HEK293 (cell line): ENCODE results near the gene CAMKK1.

Experiments
- CTCF ChIA-PET: fragments of 350-600 bp; formaldehyde crosslinking; extraction: SDS; loops from one replicate; lab custom pipeline; 2021; ENCODE audit warnings: antibody characterized with exemption; lab: Yijun Ruan, JAX
- POLR2A ChIA-PET: fragments of 300-600 bp; formaldehyde crosslinking; extraction: SDS; loops from one replicate; lab custom pipeline; 2020; ENCODE audit warnings: antibody characterized with exemption, inconsistent platforms; lab: Yijun Ruan, JAX
- H3K27ac ChIP-seq: fragments of 200-500 bp; sonication (Bioruptor generic); 2 replicates; pipeline ENCODE4 v1.5.1; 2014; ENCODE audit warnings: low read depth, low read length, control low read depth, inconsistent platforms; ENCODE audit errors: extremely low read depth
- H3K36me3 ChIP-seq, 2 experiments: fragments of 200-500 bp in 1 of 2; sonication (Bioruptor generic) in 1 of 2; 1 replicate in 1 of 2; 2 replicates in 1 of 2; pipeline ENCODE4 v1.5.1; 2014 to 2017; ENCODE audit warnings: inconsistent platforms in 2 of 2, low read length in 2 of 2; ENCODE audit not compliant: control insufficient read depth in 2 of 2, insufficient read depth in 1 of 2
- H3K4me1 ChIP-seq: fragments of 200-500 bp; sonication (Bioruptor generic); 2 replicates; pipeline ENCODE4 v1.5.1; 2014; ENCODE audit warnings: mild to moderate bottlenecking, low read length, inconsistent platforms; ENCODE audit not compliant: control insufficient read depth, insufficient read depth
- H3K4me3 ChIP-seq: 2 replicates; pipeline ENCODE4 v1.5.1; 2011; ENCODE audit warnings: low read depth, mild to moderate bottlenecking, control low read depth, low read length, moderate library complexity
- H3K9me3 ChIP-seq: fragments of 200-500 bp; sonication (Bioruptor generic); 2 replicates; pipeline ENCODE4 v1.5.1; 2014; ENCODE audit warnings: low read depth, low read length, inconsistent platforms; ENCODE audit not compliant: control insufficient read depth, insufficient read depth
- EGR2 ChIP-seq: fragments of 450-650 bp; formaldehyde crosslinking; IDR thresholded peaks from 2 replicates; pipeline ENCODE4 v1.5.1; 2016; ENCODE audit warnings: low read depth, missing biosample characterization, missing genetic modification characterization
- GLIS2 ChIP-seq: fragments of 450-650 bp; formaldehyde crosslinking; IDR thresholded peaks from 2 replicates; pipeline ENCODE4 v1.5.1; 2016; ENCODE audit warnings: missing biosample characterization, missing genetic modification characterization
- KLF17 ChIP-seq: fragments of 450-650 bp; formaldehyde crosslinking; IDR thresholded peaks from 2 replicates; pipeline ENCODE4 v1.5.1; 2016; ENCODE audit warnings: missing biosample characterization, missing genetic modification characterization
- SP7 ChIP-seq: fragments of 450-650 bp; formaldehyde crosslinking; IDR thresholded peaks from 2 replicates; pipeline ENCODE4 v1.5.1; 2016; ENCODE audit warnings: missing biosample characterization, missing genetic modification characterization
- ZBTB17 ChIP-seq: fragments of 450-650 bp; formaldehyde crosslinking; IDR thresholded peaks from 2 replicates; pipeline ENCODE4 v1.5.1; 2016; ENCODE audit warnings: missing biosample characterization, missing genetic modification characterization
- ZBTB21 ChIP-seq: fragments of 450-650 bp; formaldehyde crosslinking; IDR thresholded peaks from 2 replicates; pipeline ENCODE4 v1.5.1; 2017; ENCODE audit warnings: missing biosample characterization, missing genetic modification characterization
- ZBTB8A ChIP-seq: fragments of 450-650 bp; formaldehyde crosslinking; IDR thresholded peaks from 2 replicates; pipeline ENCODE4 v1.5.1; 2016; ENCODE audit warnings: missing biosample characterization, missing genetic modification characterization
- ZIC2 ChIP-seq: fragments of 450-650 bp; formaldehyde crosslinking; IDR thresholded peaks from 2 replicates; pipeline ENCODE4 v1.5.1; 2016; ENCODE audit warnings: missing biosample characterization, missing genetic modification characterization
- ZNF10 ChIP-seq: fragments of 450-650 bp; formaldehyde crosslinking; IDR thresholded peaks from 2 replicates; pipeline ENCODE4 v1.5.1; 2017; ENCODE audit warnings: missing biosample characterization, missing genetic modification characterization
- ZNF121 ChIP-seq: fragments of 450-650 bp; formaldehyde crosslinking; IDR thresholded peaks from 2 replicates; pipeline ENCODE4 v1.5.1; 2016; ENCODE audit warnings: missing biosample characterization, missing genetic modification characterization
- ZNF169 ChIP-seq: fragments of 450-650 bp; formaldehyde crosslinking; IDR thresholded peaks from 2 replicates; pipeline ENCODE4 v1.5.1; 2016; ENCODE audit warnings: missing biosample characterization, missing genetic modification characterization
- ZNF214 ChIP-seq: fragments of 450-650 bp; formaldehyde crosslinking; IDR thresholded peaks from 2 replicates; pipeline ENCODE4 v1.5.1; 2017; ENCODE audit warnings: missing biosample characterization, mild to moderate bottlenecking, missing genetic modification characterization, borderline replicate concordance
- ZNF366 ChIP-seq: fragments of 450-650 bp; formaldehyde crosslinking; conservative IDR thresholded peaks from 2 replicates; pipeline ENCODE4 v1.5.1; 2016; ENCODE audit warnings: missing biosample characterization, missing genetic modification characterization
- ZNF560 ChIP-seq: fragments of 450-650 bp; formaldehyde crosslinking; IDR thresholded peaks from 2 replicates; pipeline ENCODE4 v1.5.1; 2017; ENCODE audit warnings: missing biosample characterization, missing genetic modification characterization, borderline replicate concordance
- ZNF600 ChIP-seq: fragments of 450-650 bp; formaldehyde crosslinking; IDR thresholded peaks from 2 replicates; pipeline ENCODE4 v1.5.1; 2016; ENCODE audit warnings: missing biosample characterization, missing genetic modification characterization
- ZNF629 ChIP-seq: fragments of 450-650 bp; formaldehyde crosslinking; IDR thresholded peaks from 2 replicates; pipeline ENCODE4 v1.5.1; 2017; ENCODE audit warnings: missing biosample characterization, missing genetic modification characterization
- ZNF654 ChIP-seq: fragments of 450-650 bp; formaldehyde crosslinking; IDR thresholded peaks from 2 replicates; pipeline ENCODE4 v1.5.1; 2016; ENCODE audit warnings: low read depth, missing biosample characterization, missing genetic modification characterization
- ZNF677 ChIP-seq: fragments of 450-650 bp; IDR thresholded peaks from 2 replicates; pipeline ENCODE4 v1.5.0; 2018; ENCODE audit warnings: missing biosample characterization, mild to moderate bottlenecking, missing genetic modification characterization, moderate library complexity
- ZNF768 ChIP-seq: fragments of 450-650 bp; formaldehyde crosslinking; IDR thresholded peaks from 2 replicates; pipeline ENCODE4 v1.5.1; 2018; ENCODE audit warnings: missing biosample characterization, mild to moderate bottlenecking, missing genetic modification characterization
- ZNF785 ChIP-seq: fragments of 450-650 bp; formaldehyde crosslinking; IDR thresholded peaks from 2 replicates; pipeline ENCODE4 v1.5.1; 2016; ENCODE audit warnings: missing biosample characterization, missing genetic modification characterization
- ZNF843 ChIP-seq: fragments of 450-650 bp; formaldehyde crosslinking; IDR thresholded peaks from 2 replicates; pipeline ENCODE4 v1.5.1; 2016; ENCODE audit warnings: missing biosample characterization, missing genetic modification characterization
- TF ChIP-seq, protein P1 (sequence below): fragments of 450-650 bp; formaldehyde crosslinking; IDR thresholded peaks from 2 replicates; pipeline ENCODE4 v1.5.1; 2016; ENCODE audit warnings: missing biosample characterization, missing genetic modification characterization, borderline replicate concordance
- TF ChIP-seq, protein P2 (sequence below): fragments of 450-650 bp; formaldehyde crosslinking; IDR thresholded peaks from 2 replicates; pipeline ENCODE4 v1.5.1; 2016; ENCODE audit warnings: missing biosample characterization, missing genetic modification characterization
- TF ChIP-seq, protein P3 (sequence below): sonication (generic); formaldehyde crosslinking; IDR thresholded peaks from 2 replicates; pipeline ENCODE4 v1.8.1; 2022; ENCODE audit warnings: mild to moderate bottlenecking, moderate library complexity, missing genetic modification reagents
- TF ChIP-seq, protein P4 (sequence below): fragments of 450-650 bp; formaldehyde crosslinking; IDR thresholded peaks from 2 replicates; pipeline ENCODE4 v1.5.1; 2016; ENCODE audit warnings: missing biosample characterization, missing genetic modification characterization

CAMKK1 gene

DNA sequence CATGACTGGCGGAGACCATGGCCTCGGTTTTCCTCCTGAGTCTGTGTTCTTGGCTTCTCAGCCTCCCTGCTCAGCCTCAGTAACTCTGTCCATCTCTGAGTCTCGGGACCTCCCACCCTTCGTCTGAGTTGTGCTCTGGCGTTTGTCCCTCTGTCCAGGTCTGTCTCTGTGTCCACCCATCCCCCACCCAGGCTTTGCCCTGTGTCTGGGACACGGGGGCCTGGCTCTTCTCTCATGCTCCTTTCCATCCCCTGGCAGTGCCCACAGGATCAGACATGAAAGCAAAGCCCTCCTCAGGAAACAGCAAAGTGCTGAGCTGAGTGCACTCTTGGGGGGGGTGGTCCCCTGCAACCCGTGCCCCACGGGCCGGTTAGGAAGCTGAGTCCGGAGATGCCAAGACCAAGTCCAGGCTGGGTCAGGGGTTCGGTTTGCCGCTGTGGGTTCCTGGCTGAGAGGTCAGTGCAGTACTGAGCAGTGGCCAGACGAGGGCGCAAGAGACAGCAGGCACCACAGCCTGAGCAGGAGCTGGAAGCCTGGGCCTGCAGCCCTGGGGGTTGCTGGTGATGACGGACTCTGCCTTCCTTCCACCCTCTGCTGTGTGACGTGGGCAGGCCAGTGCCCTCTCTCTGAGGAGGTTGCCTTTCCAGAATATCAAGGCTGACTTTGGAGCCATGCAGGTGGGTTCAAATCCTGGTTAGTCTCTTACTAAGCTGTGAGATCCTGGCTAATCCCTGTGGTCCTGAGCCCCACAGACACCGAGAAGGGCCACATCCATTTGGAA is 20.9 kb upstream of the CAMKK1 start:
- CTCF ChIA-PET: interaction anchor here (0.6 to 5.3 kb wide), 61 partner anchors 9 to 1266 kb away, joined by 3 to 124 read pairs (median 5); partner anchors contain the start of genes CAMKK1 and NCBP3
- no peaks in the 10 kb centered on the region for H3K36me3 ChIP-seq
- H3K4me1 ChIP-seq: peaks cover 2% of the 10 kb centered on the region; the same call in 1 of the 2 replicates
- no peak overlapping the region for H3K27ac ChIP-seq
- H3K9me3 ChIP-seq: no peaks in the 10 kb centered on the region
- H3K4me3 ChIP-seq: no peak overlapping the region
- POLR2A ChIA-PET: interaction anchor here (1.1 kb wide), 1 partner anchor 24 kb away, joined by 6 read pairs; no protein-coding TSS in a partner anchor
- TF ChIP-seq ZIC2 (tag by site-specific recombination) (0 out of 2 replicates have a peak, but pooled peaks have one; percentile 9), GLIS2 (tag by site-specific recombination) (peak; percentile 46; the same call in 1 of the 2 replicates), ZNF366 (tag by site-specific recombination) (0 out of 2 replicates have a peak, but pooled peaks have one; percentile 10), KLF17 (0 out of 2 replicates have a peak, but pooled peaks have one; percentile 24), EGR2 (0 out of 2 replicates have a peak, but pooled peaks have one; percentile 8), ZBTB8A (tag by site-specific recombination) (0 out of 2 replicates have a peak, but pooled peaks have one; percentile 14), ZNF10 (tag by site-specific recombination) (peak; percentile 66), ZBTB21 (peak; percentile 54; the same call in 1 of the 2 replicates), ZBTB17 (peak; percentile 81), ZNF560 (tag by site-specific recombination) (no peak), ZNF214 (tag by site-specific recombination) (no peak), ZNF768 (tag by site-specific recombination) (peak; percentile 6; the same call in 1 of the 2 replicates), ZNF677 (tag by site-specific recombination) (no peak), ZNF600 (tag by site-specific recombination) (peak; percentile 95), ZNF169 (tag by site-specific recombination) (no peak), ZNF654 (peak; percentile 78), ZNF629 (tag by site-specific recombination) (peak; percentile 81), ZNF785 (tag by site-specific recombination) (no peak), SP7 (tag by site-specific recombination) (peak; percentile 25; the same call in 1 of the 2 replicates), ZNF121 (tag by site-specific recombination) (peak; percentile 97), ZNF843 (tag by site-specific recombination) (no peak)
- TF ChIP-seq, protein P1, sequence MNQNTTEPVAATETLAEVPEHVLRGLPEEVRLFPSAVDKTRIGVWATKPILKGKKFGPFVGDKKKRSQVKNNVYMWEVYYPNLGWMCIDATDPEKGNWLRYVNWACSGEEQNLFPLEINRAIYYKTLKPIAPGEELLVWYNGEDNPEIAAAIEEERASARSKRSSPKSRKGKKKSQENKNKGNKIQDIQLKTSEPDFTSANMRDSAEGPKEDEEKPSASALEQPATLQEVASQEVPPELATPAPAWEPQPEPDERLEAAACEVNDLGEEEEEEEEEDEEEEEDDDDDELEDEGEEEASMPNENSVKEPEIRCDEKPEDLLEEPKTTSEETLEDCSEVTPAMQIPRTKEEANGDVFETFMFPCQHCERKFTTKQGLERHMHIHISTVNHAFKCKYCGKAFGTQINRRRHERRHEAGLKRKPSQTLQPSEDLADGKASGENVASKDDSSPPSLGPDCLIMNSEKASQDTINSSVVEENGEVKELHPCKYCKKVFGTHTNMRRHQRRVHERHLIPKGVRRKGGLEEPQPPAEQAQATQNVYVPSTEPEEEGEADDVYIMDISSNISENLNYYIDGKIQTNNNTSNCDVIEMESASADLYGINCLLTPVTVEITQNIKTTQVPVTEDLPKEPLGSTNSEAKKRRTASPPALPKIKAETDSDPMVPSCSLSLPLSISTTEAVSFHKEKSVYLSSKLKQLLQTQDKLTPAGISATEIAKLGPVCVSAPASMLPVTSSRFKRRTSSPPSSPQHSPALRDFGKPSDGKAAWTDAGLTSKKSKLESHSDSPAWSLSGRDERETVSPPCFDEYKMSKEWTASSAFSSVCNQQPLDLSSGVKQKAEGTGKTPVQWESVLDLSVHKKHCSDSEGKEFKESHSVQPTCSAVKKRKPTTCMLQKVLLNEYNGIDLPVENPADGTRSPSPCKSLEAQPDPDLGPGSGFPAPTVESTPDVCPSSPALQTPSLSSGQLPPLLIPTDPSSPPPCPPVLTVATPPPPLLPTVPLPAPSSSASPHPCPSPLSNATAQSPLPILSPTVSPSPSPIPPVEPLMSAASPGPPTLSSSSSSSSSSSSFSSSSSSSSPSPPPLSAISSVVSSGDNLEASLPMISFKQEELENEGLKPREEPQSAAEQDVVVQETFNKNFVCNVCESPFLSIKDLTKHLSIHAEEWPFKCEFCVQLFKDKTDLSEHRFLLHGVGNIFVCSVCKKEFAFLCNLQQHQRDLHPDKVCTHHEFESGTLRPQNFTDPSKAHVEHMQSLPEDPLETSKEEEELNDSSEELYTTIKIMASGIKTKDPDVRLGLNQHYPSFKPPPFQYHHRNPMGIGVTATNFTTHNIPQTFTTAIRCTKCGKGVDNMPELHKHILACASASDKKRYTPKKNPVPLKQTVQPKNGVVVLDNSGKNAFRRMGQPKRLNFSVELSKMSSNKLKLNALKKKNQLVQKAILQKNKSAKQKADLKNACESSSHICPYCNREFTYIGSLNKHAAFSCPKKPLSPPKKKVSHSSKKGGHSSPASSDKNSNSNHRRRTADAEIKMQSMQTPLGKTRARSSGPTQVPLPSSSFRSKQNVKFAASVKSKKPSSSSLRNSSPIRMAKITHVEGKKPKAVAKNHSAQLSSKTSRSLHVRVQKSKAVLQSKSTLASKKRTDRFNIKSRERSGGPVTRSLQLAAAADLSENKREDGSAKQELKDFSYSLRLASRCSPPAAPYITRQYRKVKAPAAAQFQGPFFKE: 0 out of 2 replicates have a peak, but pooled peaks have one; percentile 19
- TF ChIP-seq, protein P2, sequence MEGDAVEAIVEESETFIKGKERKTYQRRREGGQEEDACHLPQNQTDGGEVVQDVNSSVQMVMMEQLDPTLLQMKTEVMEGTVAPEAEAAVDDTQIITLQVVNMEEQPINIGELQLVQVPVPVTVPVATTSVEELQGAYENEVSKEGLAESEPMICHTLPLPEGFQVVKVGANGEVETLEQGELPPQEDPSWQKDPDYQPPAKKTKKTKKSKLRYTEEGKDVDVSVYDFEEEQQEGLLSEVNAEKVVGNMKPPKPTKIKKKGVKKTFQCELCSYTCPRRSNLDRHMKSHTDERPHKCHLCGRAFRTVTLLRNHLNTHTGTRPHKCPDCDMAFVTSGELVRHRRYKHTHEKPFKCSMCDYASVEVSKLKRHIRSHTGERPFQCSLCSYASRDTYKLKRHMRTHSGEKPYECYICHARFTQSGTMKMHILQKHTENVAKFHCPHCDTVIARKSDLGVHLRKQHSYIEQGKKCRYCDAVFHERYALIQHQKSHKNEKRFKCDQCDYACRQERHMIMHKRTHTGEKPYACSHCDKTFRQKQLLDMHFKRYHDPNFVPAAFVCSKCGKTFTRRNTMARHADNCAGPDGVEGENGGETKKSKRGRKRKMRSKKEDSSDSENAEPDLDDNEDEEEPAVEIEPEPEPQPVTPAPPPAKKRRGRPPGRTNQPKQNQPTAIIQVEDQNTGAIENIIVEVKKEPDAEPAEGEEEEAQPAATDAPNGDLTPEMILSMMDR (tag by site-specific recombination): peak; percentile 90
- TF ChIP-seq, protein P3, sequence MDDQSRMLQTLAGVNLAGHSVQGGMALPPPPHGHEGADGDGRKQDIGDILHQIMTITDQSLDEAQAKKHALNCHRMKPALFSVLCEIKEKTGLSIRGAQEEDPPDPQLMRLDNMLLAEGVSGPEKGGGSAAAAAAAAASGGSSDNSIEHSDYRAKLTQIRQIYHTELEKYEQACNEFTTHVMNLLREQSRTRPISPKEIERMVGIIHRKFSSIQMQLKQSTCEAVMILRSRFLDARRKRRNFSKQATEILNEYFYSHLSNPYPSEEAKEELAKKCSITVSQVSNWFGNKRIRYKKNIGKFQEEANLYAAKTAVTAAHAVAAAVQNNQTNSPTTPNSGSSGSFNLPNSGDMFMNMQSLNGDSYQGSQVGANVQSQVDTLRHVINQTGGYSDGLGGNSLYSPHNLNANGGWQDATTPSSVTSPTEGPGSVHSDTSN: peak; percentile 66; the same call in 1 of the 2 replicates
- TF ChIP-seq, protein P4, sequence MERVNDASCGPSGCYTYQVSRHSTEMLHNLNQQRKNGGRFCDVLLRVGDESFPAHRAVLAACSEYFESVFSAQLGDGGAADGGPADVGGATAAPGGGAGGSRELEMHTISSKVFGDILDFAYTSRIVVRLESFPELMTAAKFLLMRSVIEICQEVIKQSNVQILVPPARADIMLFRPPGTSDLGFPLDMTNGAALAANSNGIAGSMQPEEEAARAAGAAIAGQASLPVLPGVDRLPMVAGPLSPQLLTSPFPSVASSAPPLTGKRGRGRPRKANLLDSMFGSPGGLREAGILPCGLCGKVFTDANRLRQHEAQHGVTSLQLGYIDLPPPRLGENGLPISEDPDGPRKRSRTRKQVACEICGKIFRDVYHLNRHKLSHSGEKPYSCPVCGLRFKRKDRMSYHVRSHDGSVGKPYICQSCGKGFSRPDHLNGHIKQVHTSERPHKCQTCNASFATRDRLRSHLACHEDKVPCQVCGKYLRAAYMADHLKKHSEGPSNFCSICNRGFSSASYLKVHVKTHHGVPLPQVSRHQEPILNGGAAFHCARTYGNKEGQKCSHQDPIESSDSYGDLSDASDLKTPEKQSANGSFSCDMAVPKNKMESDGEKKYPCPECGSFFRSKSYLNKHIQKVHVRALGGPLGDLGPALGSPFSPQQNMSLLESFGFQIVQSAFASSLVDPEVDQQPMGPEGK (tag by site-specific recombination): peak; percentile 37; the same call in 1 of the 2 replicates
